MM.1S (cell line): ENCODE data around the gene ALKBH7.

Experiments
- DNase-seq: peaks from one replicate; pipeline ENCODE4 v3.0.0-alpha.2; 2015
- H2AFZ ChIP-seq: fragments of 300-600 bp; sonication (generic); 2 replicates; pipeline ENCODE4 v1.6.0; 2016; ENCODE audit warnings: antibody characterized with exemption, low read length
- H3F3A ChIP-seq: fragments of 300-600 bp; sonication (generic); 2 replicates; pipeline ENCODE4 v1.6.1; 2016; ENCODE audit warnings: mild to moderate bottlenecking, antibody characterized with exemption, low read length, moderate library complexity, mixed read lengths; ENCODE audit not compliant: insufficient read depth
- H3K27ac ChIP-seq: fragments of 300-600 bp; sonication (generic); 2 replicates; pipeline ENCODE4 v1.5.1; 2016; ENCODE audit warnings: mild to moderate bottlenecking, low read length
- H3K27me3 ChIP-seq: fragments of 300-600 bp; sonication (generic); replicated peaks from 2 replicates; pipeline ENCODE4 v1.6.0; 2016; ENCODE audit warnings: low read length; ENCODE audit not compliant: insufficient read depth
- H3K36me3 ChIP-seq: fragments of 300-600 bp; sonication (generic); replicated peaks from 2 replicates; pipeline ENCODE4 v1.6.1; 2016; ENCODE audit warnings: mild to moderate bottlenecking, low read length, mixed read lengths; ENCODE audit not compliant: insufficient read depth
- H3K4me1 ChIP-seq: fragments of 300-600 bp; sonication (generic); 2 replicates; pipeline ENCODE4 v1.6.1; 2016; ENCODE audit warnings: low read length, mixed read lengths
- H3K4me2 ChIP-seq: fragments of 300-600 bp; sonication (generic); 2 replicates; pipeline ENCODE4 v1.6.0; 2016; ENCODE audit warnings: low read depth, low read length
- H3K4me3 ChIP-seq: fragments of 300-600 bp; sonication (generic); 2 replicates; pipeline ENCODE4 v1.5.1; 2016; ENCODE audit warnings: low read length, mixed read lengths
- H3K79me2 ChIP-seq: fragments of 300-600 bp; sonication (generic); 2 replicates; pipeline ENCODE4 v1.6.1; 2016; ENCODE audit warnings: mixed run types, low read length, mixed read lengths
- H3K9ac ChIP-seq: fragments of 300-600 bp; sonication (generic); 2 replicates; pipeline ENCODE4 v1.6.1; 2016; ENCODE audit warnings: low read length, mixed read lengths
- H3K9me2 ChIP-seq: fragments of 300-600 bp; sonication (generic); replicated peaks from 2 replicates; pipeline ENCODE4 v1.6.1; 2016; ENCODE audit warnings: mild to moderate bottlenecking, low read length, mixed read lengths; ENCODE audit not compliant: insufficient read depth
- H3K9me3 ChIP-seq: fragments of 300-600 bp; sonication (generic); replicated peaks from 2 replicates; pipeline ENCODE4 v1.6.1; 2016; ENCODE audit warnings: mild to moderate bottlenecking, low read length, mixed read lengths; ENCODE audit not compliant: insufficient read depth
- H4K20me1 ChIP-seq: fragments of 300-600 bp; sonication (generic); 2 replicates; pipeline ENCODE4 v1.6.1; 2016; ENCODE audit warnings: mild to moderate bottlenecking, low read length, moderate library complexity, mixed read lengths; ENCODE audit not compliant: insufficient read depth
- EZH2 ChIP-seq: fragments of 300-600 bp; sonication (generic); optimal IDR thresholded peaks from 2 replicates; pipeline ENCODE3; 2017; ENCODE audit warnings: low read depth, mild to moderate bottlenecking, antibody characterized with exemption, low read length, mixed read lengths
- EZH2phosphoT487 ChIP-seq: fragments of 300-600 bp; sonication (generic); IDR thresholded peaks from 2 replicates; pipeline ENCODE4 v1.6.1; 2018; ENCODE audit warnings: antibody characterized with exemption, low read length
- TF ChIP-seq, protein P1 (sequence below): fragments of 300-600 bp; sonication (generic); IDR thresholded peaks from 2 replicates; pipeline ENCODE4 v1.5.1; 2016; ENCODE audit warnings: antibody characterized with exemption, low read length, mixed read lengths

Gene ALKBH7

DNA sequence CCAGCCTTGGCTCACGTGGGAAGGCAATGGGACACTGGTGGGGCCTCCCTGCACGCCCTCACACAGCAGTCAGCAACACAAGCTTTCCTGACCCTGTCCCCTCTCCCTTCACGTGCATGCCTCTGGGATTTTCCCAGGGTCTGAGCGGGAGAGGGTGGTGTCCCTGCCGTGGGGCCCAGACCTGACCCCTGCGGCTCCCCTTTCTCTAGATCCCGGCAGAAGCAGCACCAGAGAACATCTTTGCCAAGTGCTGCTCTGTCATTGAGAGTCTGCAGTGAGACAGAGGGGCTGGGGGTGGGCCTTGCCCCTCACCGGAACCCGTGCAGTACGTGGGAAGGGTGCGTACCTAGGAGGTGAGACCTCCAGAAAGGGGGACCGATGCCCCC lies 39.5 kb downstream of the ALKBH7 start:
- Histone ChIP-seq H3K27me3 (no peaks in the 10 kb centered on the region), H4K20me1 (peaks cover under 1% of the 10 kb centered on the region; the same call in 1 of the 2 replicates), H3K36me3 (peaks cover 14% of the 10 kb centered on the region), H3F3A (peaks cover 13% of the 10 kb centered on the region; the same call in 1 of the 2 replicates), H3K4me1 (no peaks in the 10 kb centered on the region), H3K79me2 (no peaks in the 10 kb centered on the region), H3K9ac (no peak overlapping the region), H3K27ac (no peak overlapping the region), H3K4me3 (no peak overlapping the region), H3K4me2 (no peak overlapping the region), H3K9me3 (no peaks in the 10 kb centered on the region), H3K9me2 (no peaks in the 10 kb centered on the region), H2AFZ (no peak overlapping the region)
- DNase-seq: no peak
- TF ChIP-seq EZH2phosphoT487 (no peak), EZH2 (no peak)
- TF ChIP-seq, protein P1, sequence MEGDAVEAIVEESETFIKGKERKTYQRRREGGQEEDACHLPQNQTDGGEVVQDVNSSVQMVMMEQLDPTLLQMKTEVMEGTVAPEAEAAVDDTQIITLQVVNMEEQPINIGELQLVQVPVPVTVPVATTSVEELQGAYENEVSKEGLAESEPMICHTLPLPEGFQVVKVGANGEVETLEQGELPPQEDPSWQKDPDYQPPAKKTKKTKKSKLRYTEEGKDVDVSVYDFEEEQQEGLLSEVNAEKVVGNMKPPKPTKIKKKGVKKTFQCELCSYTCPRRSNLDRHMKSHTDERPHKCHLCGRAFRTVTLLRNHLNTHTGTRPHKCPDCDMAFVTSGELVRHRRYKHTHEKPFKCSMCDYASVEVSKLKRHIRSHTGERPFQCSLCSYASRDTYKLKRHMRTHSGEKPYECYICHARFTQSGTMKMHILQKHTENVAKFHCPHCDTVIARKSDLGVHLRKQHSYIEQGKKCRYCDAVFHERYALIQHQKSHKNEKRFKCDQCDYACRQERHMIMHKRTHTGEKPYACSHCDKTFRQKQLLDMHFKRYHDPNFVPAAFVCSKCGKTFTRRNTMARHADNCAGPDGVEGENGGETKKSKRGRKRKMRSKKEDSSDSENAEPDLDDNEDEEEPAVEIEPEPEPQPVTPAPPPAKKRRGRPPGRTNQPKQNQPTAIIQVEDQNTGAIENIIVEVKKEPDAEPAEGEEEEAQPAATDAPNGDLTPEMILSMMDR: no peak

DNA sequence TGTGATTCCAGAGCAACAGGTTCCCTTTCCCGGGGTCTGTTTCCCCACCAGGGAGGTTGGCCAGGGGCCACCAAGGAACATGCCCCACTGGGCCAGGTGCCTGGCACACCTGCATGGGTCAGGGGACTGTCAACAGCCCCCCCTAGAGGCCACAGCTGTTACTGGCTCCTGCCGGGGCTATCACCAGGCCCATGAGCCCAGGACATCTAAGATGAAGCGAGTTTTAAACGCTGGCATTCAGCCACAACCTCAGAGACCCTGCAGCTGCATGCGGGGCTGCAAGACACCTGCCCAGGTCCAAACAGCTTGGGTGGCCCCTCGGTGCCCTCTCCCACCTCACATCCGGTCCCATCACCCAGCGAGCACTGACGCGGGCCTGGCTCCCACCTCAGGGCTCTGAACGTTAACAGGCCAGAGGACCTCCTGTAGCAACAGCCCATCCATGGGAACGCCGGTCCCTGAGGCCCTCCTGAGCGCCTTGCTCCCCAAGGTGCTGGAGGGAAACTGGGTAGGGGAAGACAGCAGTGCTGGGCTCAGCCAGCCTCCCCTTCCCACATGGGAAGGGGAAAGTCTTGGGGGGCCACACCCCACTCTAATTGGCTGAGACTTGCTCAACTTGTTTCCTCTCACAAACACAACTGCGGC lies 40.0 kb downstream of the ALKBH7 start:
- Histone ChIP-seq H3K4me3 (no peak overlapping the region), H3K9ac (no peak overlapping the region), H3K4me2 (no peak overlapping the region), H3K27ac (no peak overlapping the region), H3K4me1 (no peaks in the 10 kb centered on the region), H2AFZ (no peak overlapping the region), H3K36me3 (peaks cover 19% of the 10 kb centered on the region), H3K9me3 (no peaks in the 10 kb centered on the region), H3K9me2 (no peaks in the 10 kb centered on the region), H3F3A (peaks cover 13% of the 10 kb centered on the region; the same call in 1 of the 2 replicates), H4K20me1 (peaks cover 5% of the 10 kb centered on the region; the same call in 1 of the 2 replicates), H3K79me2 (peaks cover 5% of the 10 kb centered on the region), H3K27me3 (no peaks in the 10 kb centered on the region)
- TF ChIP-seq EZH2: no peak
- no peak for TF ChIP-seq EZH2phosphoT487
- TF ChIP-seq, protein P1: peak; percentile 65
- DNase-seq: peak; percentile 45

DNA sequence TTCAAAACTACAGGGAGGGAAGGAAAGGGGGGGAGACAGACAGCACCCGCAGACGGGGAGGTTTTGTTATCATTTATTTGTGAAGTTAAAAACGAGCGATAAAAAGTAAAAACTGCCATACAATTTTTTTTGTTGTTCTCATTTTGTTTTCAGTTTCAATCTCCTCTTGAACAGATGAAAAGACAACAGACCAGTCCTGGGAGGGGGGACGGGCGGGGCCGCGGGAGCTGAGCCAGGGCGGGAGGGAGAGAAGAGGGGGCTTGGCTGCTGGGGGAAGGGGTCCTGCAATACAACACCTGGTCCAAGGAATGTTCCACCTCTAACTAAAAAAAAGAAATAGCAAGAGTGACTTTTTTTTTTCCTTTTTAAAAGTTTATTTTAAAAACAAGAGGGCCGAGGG lies 40.7 kb downstream of the ALKBH7 start:
- Histone ChIP-seq H3K36me3 (peaks cover 26% of the 10 kb centered on the region), H3K9me2 (no peaks in the 10 kb centered on the region), H3K4me1 (no peaks in the 10 kb centered on the region), H3F3A (peaks cover 13% of the 10 kb centered on the region; the same call in 1 of the 2 replicates), H3K4me2 (no peak overlapping the region), H3K27me3 (no peaks in the 10 kb centered on the region), H3K9ac (no peak overlapping the region), H4K20me1 (peaks cover 5% of the 10 kb centered on the region; the same call in 1 of the 2 replicates), H3K79me2 (peaks cover 12% of the 10 kb centered on the region), H3K4me3 (no peak overlapping the region), H3K9me3 (no peaks in the 10 kb centered on the region), H3K27ac (no peak overlapping the region), H2AFZ (no peak overlapping the region)
- no peak for DNase-seq
- no peak for TF ChIP-seq EZH2
- TF ChIP-seq, protein P1: no peak
